Activated CD8-positive, alpha-beta memory T cell treated with anti-CD3 and anti-CD28 coated beads, Interleukin-2, amount 50 U/mL, for 24 hours (primary cell): ENCODE results near the gene NUDT14.

Source experiments
- DNase-seq: peaks from one replicate; pipeline ENCODE4 v3.0.0-alpha.2; 2020; ENCODE audit errors: extremely low read depth

NUDT14 gene

DNA sequence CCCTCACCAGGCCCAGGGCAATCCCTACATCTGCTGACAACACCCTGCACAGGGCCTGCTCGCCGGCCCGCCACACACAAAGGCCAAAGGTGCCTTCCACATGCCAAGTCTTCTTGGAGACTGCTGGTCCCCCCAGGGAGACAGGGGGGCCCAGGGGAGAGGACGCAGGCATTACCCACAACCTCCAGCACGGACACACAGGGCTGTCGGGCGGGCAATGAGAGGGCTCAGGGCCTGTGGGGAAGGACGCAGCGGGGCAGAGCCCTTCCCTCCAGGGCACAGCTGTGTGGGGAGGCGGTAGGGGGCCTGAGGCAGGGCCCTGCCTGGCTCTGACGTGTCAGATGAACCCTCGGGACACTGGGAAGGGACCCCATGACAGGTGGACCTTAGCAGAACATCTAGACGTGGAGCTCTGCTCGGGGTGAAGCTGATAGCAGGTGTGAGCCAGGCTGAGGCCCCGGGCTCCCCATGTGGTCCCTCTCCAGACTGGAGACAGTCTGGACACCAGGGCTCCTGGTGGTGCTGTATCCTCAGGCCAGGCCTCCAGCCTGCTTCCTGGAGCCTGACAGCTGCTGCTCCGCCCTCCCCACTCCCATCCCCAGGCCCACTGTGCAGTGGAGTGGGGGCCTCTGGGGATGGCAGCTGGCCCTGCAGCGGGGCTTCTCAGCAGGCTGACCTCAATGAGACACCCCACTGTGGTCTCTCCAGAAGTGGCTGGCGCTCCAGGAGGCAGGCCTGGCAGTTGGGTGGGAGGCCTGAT is 31.6 kb upstream of the NUDT14 start:
- no peak for DNase-seq

DNA sequence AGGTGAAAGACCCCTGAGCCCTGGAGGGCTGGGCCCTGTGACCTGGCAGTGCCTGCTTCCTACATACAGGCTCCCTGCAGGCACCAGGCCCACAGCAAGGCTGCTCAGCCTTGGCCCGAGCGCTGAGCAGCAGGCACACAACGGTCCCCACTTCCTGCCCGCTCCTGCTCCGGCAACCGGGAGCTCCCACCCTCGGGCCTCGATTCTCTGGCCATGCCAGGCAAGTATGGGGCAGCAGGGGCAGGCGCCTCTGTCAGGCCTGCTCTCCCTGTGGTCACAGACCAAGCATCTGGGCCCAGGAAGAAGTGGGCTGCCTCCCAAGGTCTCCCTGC is 30.6 kb upstream of the NUDT14 start:
- DNase-seq, result no peak

DNA sequence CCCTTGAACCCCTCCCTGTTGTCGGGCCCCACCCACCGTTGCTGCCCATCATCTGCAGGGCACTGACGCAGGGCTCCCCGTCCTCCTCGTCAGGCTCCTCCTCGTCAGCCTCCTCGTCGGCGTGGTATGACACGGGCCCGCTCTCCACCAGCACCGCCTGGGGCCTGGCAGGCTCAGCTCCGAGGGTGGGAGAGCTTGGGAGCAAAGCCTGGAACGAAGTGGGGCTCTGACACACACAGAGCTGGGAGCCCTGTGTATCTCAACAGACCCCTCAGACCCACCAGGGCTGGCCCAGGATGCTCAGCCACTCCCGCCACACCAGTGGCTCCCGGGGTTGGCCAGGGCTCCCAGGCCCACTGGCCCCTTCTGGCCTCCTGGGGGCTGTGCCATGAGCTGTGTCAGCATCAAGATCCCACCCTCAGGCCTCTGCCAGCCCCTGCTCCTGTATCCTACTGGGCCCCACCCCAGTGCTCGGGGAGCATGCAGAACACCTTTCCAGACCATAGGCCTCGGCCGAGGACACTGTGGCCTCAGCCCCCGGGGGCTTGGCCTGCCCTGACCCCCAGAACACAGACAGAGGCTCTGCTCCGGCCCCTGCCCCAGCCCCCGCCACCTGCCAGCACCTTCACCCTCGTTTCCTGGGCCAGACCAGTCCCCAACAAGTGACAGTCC is 30.1 kb upstream of the NUDT14 start:
- DNase-seq, result no peak

DNA sequence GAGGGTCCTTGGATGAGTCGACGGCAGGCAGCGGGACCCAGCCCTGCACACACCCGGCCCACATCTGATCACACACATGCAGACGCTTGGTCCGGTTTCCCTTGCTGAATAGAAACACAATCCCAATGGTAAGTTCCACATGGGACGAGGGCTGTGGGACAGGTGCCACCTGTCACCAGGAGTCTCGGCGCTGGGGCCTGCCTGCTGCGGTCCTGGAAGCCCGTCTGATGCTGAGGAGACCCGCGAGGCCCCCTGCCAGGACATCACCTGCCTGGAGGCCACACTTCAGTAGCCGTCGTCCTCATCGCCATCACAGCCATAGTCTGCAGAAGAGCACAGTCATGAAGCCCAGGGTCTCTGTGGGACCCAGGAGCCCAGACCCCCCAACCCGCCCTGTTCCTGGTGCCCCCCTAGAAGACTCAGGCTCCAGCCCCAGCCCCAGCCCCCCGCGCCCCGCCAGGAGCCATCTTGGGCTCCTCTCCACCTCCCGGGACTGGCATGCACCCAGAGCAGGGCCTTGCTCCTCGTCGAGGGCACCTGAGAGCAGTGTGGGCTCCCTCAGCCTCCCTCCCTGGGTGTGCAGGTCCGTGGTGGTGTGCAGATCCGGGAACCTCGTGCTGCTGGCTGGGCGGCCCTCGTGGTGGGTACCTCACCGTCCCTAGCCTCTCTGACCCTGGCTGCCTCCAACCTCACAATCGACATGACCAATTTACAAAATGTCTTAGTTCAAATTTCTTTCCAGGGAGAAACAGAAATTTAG is 29.3 kb upstream of the NUDT14 start:
- DNase-seq, result no peak

DNA sequence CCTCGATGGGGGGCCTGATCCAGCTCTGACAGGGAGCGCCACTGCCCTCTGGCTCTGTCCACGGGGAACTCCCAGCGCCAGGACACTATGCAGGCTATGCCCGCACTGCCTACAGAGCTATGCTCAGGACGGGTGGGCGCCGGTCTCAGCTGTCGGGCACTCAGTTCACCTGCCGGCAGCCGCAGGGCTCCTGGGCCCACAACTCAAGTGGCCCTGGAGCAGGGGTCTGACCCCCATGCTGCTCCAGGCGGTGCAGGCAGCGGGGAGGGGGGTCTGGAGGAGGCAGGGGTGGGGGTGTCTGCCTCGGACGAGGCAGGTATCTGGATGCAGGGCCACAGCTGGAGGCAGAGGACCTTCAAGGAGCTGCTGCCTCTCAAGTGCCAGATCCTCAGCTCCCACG is 28.5 kb upstream of the NUDT14 start:
- DNase-seq, result no peak

DNA sequence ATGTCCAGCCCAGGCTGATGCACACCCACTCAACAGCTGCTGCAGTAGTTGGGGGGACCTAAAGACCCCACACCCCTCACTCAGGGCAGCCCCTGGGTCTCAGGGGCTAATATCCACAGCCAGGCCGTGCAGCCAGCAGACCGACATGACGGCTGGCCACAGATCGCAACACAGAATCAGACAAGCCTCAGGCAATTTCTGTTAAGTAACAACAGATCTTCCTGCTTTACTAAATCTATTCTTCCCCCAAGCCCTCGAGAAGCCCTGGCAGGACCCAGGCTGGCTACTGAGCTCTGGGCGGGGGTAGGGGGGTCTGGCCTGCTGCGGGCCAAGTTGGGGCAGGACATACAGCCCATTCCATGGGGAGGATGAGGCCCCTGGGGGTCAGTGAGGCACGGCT is 28.0 kb upstream of the NUDT14 start:
- no peak for DNase-seq

DNA sequence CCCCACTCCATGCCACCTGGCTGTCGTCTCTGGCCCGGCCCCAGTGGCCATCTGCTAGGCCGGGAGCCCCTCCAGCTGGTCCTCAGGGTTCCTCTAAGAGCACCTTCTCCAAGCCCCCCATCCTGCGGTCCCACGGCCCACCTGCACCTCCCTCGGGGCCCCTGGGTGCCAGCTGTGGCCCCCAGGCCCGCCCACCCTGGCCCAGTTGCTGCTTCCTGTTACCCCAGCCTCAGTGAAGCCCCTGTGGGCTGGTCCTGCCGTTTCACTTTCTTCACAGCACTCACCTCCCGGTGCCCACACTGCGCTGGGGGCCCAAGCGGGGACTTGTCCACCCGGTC is 27.6 kb upstream of the NUDT14 start:
- no peak for DNase-seq

DNA sequence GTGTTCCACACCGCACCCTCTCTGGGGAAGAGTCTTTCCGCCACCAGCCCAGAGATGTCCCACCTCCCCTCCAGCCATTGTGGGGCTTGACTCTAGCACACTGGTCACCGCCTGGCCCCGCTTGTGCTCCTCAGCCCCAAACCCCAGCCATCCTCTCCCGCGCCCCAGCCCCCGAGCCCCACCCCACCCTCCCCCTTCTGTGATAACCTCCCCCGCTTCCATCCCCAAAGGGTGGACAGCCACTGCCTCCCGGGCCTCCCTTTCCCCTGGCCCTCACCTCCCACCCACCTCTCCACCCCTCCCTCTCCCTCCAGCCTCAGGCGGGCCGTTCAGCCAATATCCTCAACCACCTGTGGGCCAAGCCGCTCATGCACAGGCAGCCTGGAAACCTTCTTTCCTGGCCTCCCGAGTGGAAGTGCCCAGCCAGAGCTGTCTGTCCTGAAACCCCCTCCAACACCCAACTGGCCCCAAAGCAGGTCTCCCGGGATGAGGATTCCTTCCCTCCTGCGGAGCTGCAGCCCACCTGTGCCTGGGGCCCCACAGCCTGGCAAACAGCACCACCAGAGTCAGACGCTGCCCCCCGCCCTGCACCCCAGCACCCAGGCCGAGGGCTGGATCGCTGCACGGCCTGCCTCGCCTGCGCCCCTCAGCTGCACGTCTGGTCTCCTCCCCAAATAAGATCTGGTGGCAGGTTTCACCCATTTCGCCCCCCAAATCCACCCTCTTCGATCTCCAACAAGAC is 27.1 kb upstream of the NUDT14 start:
- no peak for DNase-seq

DNA sequence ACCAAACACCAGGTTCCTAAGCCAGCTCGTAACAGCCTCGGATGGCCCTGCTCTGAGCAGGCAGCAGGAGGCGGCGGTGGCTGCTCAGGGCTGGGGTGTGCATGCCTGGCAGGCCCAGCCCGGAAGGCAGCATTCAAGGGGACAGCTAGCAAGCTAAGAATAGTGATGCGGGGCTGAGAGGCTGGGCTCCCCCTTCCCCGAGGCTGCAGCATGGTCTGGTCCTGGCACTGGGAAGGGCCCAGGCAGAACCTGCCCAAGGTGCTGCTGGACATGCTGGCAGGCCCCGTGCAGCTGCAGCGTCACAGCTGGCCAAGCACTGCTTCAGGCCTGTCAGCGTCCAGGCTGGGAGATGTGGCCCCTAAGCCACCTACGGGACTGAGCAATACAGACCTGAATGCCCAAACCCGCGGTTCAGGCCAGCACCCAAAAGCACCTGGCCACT is 26.4 kb upstream of the NUDT14 start:
- no peak for DNase-seq

DNA sequence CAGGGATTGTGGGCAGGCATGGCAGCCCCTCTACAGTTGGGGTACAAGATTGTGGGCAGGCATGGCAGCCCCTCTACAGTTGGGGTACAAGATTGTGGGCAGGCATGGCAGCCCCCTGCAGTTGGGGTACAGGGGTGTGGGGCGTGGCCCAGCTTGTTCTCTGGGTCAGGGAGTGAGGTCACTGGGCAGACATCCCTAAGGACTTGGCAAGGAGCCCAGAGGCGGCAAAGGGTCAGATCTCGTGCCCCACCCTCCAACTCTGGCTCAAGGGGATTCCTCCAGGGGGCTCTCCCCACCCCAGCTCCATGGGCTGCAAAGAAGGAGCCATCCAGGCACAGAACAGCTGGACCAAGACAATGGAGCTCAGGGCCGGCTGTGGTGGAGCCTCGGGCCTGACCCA is 25.8 kb upstream of the NUDT14 start:
- no peak for DNase-seq

DNA sequence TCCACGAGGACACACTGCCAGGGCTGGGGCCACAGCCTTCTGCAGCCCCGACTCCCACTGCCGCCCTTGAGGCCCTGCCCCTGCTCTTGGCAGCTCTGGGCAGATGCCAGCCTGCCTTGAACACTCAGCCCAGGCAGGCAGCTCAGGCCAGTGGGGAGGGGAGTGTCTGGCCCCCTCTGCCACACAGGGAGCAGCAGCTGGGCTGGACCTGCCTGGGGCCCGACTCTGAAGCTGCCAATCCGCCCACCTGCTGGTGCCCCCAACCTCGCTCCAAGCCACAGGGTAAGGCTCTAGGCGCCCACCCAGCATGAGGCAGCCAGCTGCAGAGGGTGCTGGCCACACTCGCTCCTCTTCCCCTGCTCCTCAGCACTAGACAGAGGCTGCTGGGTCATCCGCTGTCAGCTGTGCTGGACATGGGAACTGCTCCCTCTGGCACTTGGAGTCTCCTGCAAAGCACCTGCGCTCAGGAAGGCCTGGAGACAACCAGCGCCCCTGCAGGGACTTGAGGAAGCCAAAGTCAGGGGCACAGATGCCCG is 24.6 kb upstream of the NUDT14 start:
- DNase-seq, result no peak

DNA sequence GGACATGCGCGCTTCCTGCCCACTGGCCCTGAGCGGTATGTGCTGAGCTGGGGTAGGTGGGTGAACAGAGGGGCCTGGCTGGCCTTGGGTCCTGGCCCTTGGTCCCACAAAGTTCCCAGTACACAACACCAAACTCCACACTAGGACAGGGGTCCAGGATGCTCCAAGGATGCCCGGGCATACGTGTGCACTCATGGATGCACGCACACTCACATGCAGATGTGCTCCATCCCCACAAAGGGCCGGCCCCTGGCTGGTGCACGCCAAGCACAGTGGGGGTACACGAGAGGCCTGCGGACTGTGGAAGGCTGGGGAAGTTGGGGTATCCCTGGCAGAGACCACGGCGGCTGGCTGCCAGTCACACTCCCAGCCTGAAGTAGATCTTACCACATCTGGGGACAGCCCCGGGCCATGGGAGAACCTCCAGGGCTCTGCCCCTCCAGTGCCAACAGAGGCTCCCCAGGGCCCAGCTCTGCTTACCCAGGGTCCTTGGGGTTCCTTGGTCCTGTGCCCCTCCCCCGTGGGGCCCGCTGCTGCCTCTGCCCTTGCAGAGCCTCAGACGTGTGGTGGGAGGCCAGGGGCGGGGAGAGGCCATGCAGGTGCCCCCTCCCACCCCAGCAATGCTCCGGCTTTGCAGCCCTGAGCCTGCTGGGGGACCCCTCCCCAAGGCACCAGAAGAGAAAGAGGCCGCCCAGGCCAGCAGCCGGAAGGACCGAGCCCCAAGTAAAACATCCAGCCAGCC is 24.0 kb upstream of the NUDT14 start:
- DNase-seq, result no peak

DNA sequence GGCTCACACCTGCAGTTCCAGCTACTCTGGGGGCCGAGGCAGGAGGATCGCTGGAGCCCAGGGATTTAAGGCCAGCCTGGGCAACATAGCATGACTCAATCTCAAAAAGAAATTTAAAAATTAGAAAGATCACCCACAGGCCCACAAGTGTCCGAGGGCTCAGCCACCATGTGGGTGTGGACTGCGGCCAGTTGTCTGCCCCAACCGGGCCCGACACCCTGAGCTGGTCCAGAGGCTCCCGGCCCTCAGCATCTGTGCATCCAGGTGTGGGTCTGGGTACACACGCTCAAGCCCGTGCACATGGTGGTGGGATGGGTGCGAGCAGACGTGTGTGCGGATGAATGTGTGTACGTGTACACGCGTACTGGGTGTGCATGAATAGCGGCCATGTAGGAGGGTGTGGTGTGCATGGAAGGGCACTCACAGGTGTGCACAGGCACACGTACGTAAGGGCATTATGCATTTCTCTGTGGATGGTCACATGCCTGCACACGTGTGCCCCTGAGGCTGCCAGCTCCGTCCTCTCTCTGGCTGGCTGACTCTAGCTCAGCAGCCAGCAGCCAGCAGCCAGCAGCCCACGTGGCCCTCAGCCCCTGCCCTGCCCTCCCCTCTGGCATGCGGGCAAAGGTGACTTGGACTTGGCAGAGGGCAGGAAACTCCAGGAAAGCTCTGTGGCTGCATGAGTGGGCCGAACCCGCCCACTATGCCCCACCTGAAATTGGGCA is 23.3 kb upstream of the NUDT14 start:
- DNase-seq, result no peak

DNA sequence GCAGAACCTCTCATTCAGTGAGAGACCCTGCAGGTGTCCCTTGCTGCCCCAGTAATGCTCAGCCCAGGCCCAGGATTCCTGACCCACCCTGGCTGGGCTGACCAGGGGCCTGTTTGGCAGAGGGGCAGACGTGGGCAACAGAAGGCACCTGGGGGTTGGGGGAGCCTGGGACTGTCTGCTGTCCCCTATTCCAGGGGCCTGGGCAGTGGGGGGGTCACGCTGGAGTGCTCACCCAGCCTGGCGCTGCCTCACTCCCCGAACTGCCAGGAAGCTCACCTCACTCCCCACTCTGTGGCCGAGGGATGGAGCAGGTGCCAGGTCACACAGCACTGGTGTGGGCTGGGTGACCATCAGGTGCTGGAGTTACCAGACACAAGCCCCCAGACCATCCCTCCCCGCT is 22.6 kb upstream of the NUDT14 start:
- no peak for DNase-seq

DNA sequence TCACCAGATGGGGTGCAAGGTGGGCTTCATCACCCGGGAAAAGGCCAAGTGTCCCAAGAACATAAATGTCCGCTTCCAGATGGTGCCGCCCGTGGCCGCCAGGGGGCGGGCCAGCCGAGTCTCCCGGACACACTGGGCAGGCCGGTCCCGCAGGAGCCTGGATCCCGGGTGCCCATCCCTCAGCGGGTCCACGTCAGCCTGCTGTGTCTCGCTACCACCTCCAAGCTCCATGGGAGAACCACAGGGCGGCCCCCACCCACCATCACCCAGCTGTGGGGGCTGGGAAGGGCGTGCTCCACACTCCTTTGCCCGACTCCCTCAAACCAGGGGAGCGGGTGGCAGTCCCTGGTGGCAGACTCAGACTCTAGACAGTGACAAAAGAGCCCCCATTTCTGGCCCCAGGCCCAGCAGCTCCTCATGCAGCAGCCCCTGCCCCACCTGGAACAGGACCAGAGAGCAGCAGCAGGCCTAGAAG is 22.0 kb upstream of the NUDT14 start:
- no peak for DNase-seq

DNA sequence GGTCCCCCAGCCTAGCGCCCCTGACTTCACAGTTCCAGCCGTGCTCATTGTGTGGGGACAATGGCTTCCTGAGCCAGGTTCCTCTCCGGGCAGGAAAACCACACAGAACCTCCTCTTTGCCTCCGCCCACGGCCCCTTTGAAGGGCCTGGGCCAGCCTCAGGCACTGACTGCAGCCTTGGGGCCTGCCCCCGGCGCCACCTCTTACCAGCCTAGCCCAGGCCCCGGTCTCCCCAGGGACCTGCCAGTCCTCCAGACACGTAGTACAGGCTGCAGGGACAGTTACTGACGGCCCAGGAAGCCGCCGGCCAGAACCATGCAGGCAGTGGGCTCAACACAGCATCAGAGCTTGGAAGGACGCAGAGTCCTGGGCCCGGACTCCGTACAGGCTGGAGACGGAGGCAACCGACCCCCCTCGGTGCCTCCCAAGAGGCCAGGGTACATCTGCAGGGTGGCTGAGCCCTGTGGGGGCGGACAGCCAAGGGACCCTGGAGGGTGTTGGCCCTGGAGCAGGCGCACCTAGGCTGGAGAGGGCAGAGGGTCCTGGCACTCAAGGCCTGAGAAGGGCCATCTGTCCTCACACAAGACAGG is 20.9 kb upstream of the NUDT14 start:
- no peak for DNase-seq

DNA sequence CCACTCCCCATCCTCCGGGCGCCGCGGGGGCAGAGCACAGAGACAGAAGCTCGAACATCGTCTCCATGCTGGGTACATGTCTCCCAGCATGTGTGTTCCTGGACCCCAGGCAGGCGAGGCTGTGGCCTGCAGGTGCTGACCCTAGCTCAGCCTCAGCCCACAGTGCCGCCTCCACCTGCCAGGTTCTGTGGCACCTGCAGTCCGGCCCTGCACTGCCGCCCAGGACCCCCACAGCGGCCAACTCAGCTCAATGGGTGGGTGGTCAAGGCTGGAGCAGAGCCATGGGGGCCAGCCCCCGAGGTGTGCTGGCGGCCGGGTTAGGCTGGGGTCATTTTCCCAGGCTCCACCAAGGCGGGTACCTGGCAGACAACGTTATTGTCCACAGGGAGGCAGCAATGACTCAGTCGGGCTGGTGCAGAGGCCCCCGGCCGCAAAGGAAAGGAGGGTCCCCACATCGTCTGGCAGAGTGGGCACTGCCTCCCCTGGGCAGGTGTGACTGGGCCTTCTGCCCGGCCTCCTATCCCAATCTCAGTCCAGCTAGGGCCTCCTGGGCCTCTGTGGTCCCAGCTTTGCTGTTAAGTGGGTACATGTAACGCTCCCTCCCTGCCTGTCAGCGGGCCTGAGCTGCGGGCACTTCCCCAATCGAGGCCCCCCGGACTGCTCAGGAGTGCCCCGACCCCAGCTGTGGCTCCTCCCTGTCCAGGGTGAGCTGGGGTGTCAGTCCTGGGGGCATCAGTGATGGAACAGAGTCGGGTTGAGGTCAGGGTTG is 20.2 kb upstream of the NUDT14 start:
- no peak for DNase-seq

DNA sequence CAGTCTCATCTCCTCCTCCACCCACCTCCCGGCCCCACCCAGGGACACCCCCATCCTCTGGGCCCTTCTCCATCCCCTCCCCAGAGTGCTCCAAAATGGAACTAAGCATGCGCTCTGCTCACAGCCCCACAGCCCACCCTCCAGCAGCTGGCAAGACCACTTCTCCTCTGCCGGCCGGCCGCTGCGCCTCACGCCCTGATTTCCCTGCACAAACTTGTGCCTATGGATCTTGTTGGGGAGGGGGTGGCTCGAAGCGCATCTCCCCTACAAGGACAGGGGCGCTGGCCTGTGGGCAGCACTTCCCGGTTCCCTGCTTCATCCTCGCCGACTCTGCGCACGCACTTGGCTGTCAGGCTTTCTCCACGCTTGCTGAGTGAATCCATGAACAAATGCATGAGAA is 19.5 kb upstream of the NUDT14 start:
- DNase-seq, result no peak

DNA sequence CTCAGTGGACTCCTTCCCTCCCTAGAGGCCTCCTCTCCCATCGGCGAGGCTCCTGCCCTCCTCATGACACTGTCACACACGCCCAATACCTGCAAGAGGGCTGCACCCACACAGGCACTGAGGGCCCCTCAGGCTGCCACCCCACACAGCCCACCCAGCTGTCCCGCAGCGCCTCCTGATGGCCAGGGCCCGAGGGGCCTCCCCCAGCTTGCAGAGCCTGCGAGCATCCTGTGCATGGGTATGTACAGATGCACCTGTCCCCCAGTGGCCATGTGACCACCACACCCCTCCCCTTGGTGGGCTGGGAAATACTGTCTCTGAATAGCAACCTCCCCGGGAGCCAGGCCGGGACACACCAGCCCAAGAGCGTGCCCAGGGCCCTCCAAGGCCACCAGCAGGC is 19.0 kb upstream of the NUDT14 start:
- DNase-seq, result no peak

DNA sequence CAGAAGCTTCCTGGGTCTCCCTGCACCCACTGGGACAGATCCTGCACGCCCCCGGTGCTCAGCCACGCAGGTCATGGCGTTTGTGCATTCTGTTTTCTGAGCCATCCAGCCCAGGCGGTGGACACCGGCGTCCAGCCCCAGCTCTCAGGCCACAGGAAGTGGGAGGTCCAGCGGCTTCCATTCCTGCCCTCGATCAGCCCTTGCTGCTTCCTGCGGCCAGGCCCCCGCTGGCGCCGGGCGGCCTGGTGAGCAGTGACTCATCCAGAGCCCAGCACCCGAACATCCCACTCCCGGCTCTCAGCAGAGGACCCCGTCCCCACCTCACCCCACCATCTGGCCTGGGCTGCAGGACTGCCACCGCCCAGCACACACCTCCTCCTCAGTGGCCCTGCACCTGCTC is 18.0 kb upstream of the NUDT14 start:
- DNase-seq, result no peak
